ENCODE measurements around the gene SLC9B1.
A peak's percentile ranks its signal among the peaks of the same experiment; 100 is the strongest.

Gene SLC9B1

GRCh38 chr4:103019308-103020124 is at the start of gene SLC9B1:
Gene SLC9B1 (minus strand): TSS chr4:103019705. CDS start chr4:102991711, 27,994 bp downstream.
- DNase-seq (ENCODE audit: low read depth, low spot score), result no peak
- Histone ChIP-seq H3K9me3 (ENCODE audit: low read depth, low read length) (no peaks in the 10 kb centered on the region), H3K4me3 (peak within 1 kb of the TSS; percentile 42; the same call in 1 of the 2 replicates), H3K36me3 (ENCODE audit: insufficient read depth, low read length) (no peaks in the 10 kb centered on the region), H3K9ac (ENCODE audit: insufficient read length) (no peak within 1 kb of the TSS), H3K27ac (no peak within 1 kb of the TSS)
- TF ChIP-seq POLR2AphosphoS5 (IDR thresholded peaks at IDR 0.05; ENCODE audit: borderline replicate concordance, low read depth, low read length) (peak; percentile 84), FOXP2 (optimal IDR thresholded peaks at IDR 0.05; ENCODE audit: control extremely low read depth, extremely low read length, insufficient read depth) (no peak)

GRCh38 chr4:103067841-103068547 is 48.5 kb upstream of the SLC9B1 start:
- no peak for TF ChIP-seq EZH2 (IDR thresholded peaks at IDR 0.05)
- no peak for TF ChIP-seq FOXP2 (optimal IDR thresholded peaks at IDR 0.05; ENCODE audit: control extremely low read depth, extremely low read length, insufficient read depth)
- TF ChIP-seq POLR2AphosphoS5 (IDR thresholded peaks at IDR 0.05; ENCODE audit: borderline replicate concordance, low read depth, low read length), result no peak
- H3K9ac ChIP-seq (ENCODE audit: insufficient read length), result no peak overlapping the region
- H3K4me3 ChIP-seq, result no peak overlapping the region
- no peak for DNase-seq (ENCODE audit: low read depth, low spot score)
- no peaks in the 10 kb centered on the region for H3K9me3 ChIP-seq (ENCODE audit: low read depth, low read length)
- peaks cover 16% of the 10 kb centered on the region for H3K36me3 ChIP-seq (ENCODE audit: insufficient read depth, low read length)
- H3K27ac ChIP-seq, result no peak overlapping the region

GRCh38 chr4:103060453-103061148 is 41.1 kb upstream of the SLC9B1 start:
- Histone ChIP-seq H3K9ac (ENCODE audit: insufficient read length) (no peak overlapping the region), H3K27ac (no peak overlapping the region), H3K36me3 (ENCODE audit: insufficient read depth, low read length) (peaks cover 14% of the 10 kb centered on the region), H3K9me3 (ENCODE audit: low read depth, low read length) (no peaks in the 10 kb centered on the region), H3K4me3 (no peak overlapping the region)
- DNase-seq (ENCODE audit: low read depth, low spot score), result no peak
- no peak for TF ChIP-seq FOXP2 (optimal IDR thresholded peaks at IDR 0.05; ENCODE audit: control extremely low read depth, extremely low read length, insufficient read depth)
- no peak for TF ChIP-seq EZH2 (IDR thresholded peaks at IDR 0.05)
- TF ChIP-seq POLR2AphosphoS5 (IDR thresholded peaks at IDR 0.05; ENCODE audit: borderline replicate concordance, low read depth, low read length), result no peak

GRCh38 chr4:103054030-103054429 is 34.5 kb upstream of the SLC9B1 start:
- H3K36me3 ChIP-seq (ENCODE audit: insufficient read depth, low read length), result no peaks in the 10 kb centered on the region; the same call in 1 of the 2 replicates
- TF ChIP-seq FOXP2 (optimal IDR thresholded peaks at IDR 0.05; ENCODE audit: control extremely low read depth, extremely low read length, insufficient read depth), result no peak
- TF ChIP-seq POLR2AphosphoS5 (IDR thresholded peaks at IDR 0.05; ENCODE audit: borderline replicate concordance, low read depth, low read length), result no peak
- TF ChIP-seq EZH2 (IDR thresholded peaks at IDR 0.05), result no peak
- no peak overlapping the region for H3K9ac ChIP-seq (ENCODE audit: insufficient read length)
- H3K9me3 ChIP-seq (ENCODE audit: low read depth, low read length), result no peaks in the 10 kb centered on the region
- no peak overlapping the region for H3K27ac ChIP-seq
- no peak overlapping the region for H3K4me3 ChIP-seq
- no peak for DNase-seq (ENCODE audit: low read depth, low spot score)

- TF ChIP-seq EZH2 (IDR thresholded peaks at IDR 0.05), result no peak
- H3K36me3 ChIP-seq (ENCODE audit: insufficient read depth, low read length), result peaks cover 11% of the 10 kb centered on the region; the same call in 1 of the 2 replicates
- no peak overlapping the region for H3K27ac ChIP-seq
Observed at GRCh38 chr4:103052779-103053178, 33.3 kb upstream of the SLC9B1 start.

GRCh38 chr4:103052145-103052544 is 32.6 kb upstream of the SLC9B1 start:
- Histone ChIP-seq H3K9me3 (ENCODE audit: low read depth, low read length) (no peaks in the 10 kb centered on the region), H3K27ac (no peak overlapping the region), H3K36me3 (ENCODE audit: insufficient read depth, low read length) (peaks cover 13% of the 10 kb centered on the region; the same call in 1 of the 2 replicates), H3K4me3 (no peak overlapping the region), H3K9ac (ENCODE audit: insufficient read length) (no peak overlapping the region)
- DNase-seq (ENCODE audit: low read depth, low spot score), result no peak
- TF ChIP-seq FOXP2 (optimal IDR thresholded peaks at IDR 0.05; ENCODE audit: control extremely low read depth, extremely low read length, insufficient read depth) (no peak), EZH2 (IDR thresholded peaks at IDR 0.05) (no peak), POLR2AphosphoS5 (IDR thresholded peaks at IDR 0.05; ENCODE audit: borderline replicate concordance, low read depth, low read length) (no peak)

More at GRCh38 chr4:103052779-103053178, 33.3 kb upstream of the SLC9B1 start:
- no peak for DNase-seq (ENCODE audit: low read depth, low spot score)
- Histone ChIP-seq H3K9me3 (ENCODE audit: low read depth, low read length) (no peaks in the 10 kb centered on the region), H3K9ac (ENCODE audit: insufficient read length) (no peak overlapping the region), H3K4me3 (no peak overlapping the region)

GRCh38 chr4:103050736-103051436 is 31.4 kb upstream of the SLC9B1 start:
- no peak overlapping the region for H3K9ac ChIP-seq (ENCODE audit: insufficient read length)
- H3K9me3 ChIP-seq (ENCODE audit: low read depth, low read length), result no peaks in the 10 kb centered on the region
- H3K36me3 ChIP-seq (ENCODE audit: insufficient read depth, low read length), result peaks cover 16% of the 10 kb centered on the region
- H3K27ac ChIP-seq, result no peak overlapping the region
- no peak for DNase-seq (ENCODE audit: low read depth, low spot score)
- no peak for TF ChIP-seq POLR2AphosphoS5 (IDR thresholded peaks at IDR 0.05; ENCODE audit: borderline replicate concordance, low read depth, low read length)
- H3K4me3 ChIP-seq, result no peak overlapping the region
